Astrocyte (in vitro differentiated cells and primary cell): ENCODE results near the gene ACTN4.

Experiments used
- CTCF ChIP-seq: IDR thresholded peaks from 2 replicates; pipeline ENCODE4 v1.5.1; 2011; ENCODE audit warnings: low read depth, mild to moderate bottlenecking, inconsistent platforms, low read length, moderate library complexity; ENCODE audit not compliant: insufficient read depth
- EZH2 ChIP-seq: IDR thresholded peaks from 2 replicates; pipeline ENCODE4 v1.6.1; 2012; ENCODE audit warnings: mild to moderate bottlenecking, low read length, inconsistent platforms; ENCODE audit not compliant: insufficient read depth

GRCh38 chr19:38647368-38647965, at the start of gene ACTN4:
- TF ChIP-seq CTCF (no peak), EZH2 (no peak)
